SKM-1 treated with dmso at 0.1 percent for 144 hours (cell line): ENCODE data around the gene NOP10.

Source experiments
- DNase-seq: peaks from one replicate; lab custom pipeline; 2025; ENCODE audit not compliant: unreplicated experiment; lab: John Stamatoyannopoulos, UW

Gene NOP10

GRCh38 chr15:34332553-34333120 lies 10.3 kb downstream of the NOP10 start:
- no peak for DNase-seq

GRCh38 chr15:34331809-34332208 lies 11.1 kb downstream of the NOP10 start:
- no peak for DNase-seq

- DNase-seq = no peak
Observed at GRCh38 chr15:34330279-34330678, 12.7 kb downstream of the NOP10 start.

GRCh38 chr15:34329006-34329405 lies 13.9 kb downstream of the NOP10 start:
- DNase-seq = no peak

- no peak for DNase-seq
Observed at GRCh38 chr15:34327906-34328305, 15.0 kb downstream of the NOP10 start.

GRCh38 chr15:34325368-34325767 lies 17.6 kb downstream of the NOP10 start:
- DNase-seq = no peak

- DNase-seq = no peak
Observed at GRCh38 chr15:34324933-34325332, 18.0 kb downstream of the NOP10 start.

GRCh38 chr15:34323217-34323616 lies 19.7 kb downstream of the NOP10 start:
- DNase-seq = no peak

- peak; percentile 54 for DNase-seq
Observed at GRCh38 chr15:34318277-34319079, 24.5 kb downstream of the NOP10 start.

- no peak for DNase-seq
Observed at GRCh38 chr15:34314491-34315490, 28.1 kb downstream of the NOP10 start.

- no peak for DNase-seq
Observed at GRCh38 chr15:34311563-34311962, 31.4 kb downstream of the NOP10 start.

- no peak for DNase-seq
Observed at GRCh38 chr15:34304613-34305012, 38.3 kb downstream of the NOP10 start.

GRCh38 chr15:34301058-34301457 lies 41.9 kb downstream of the NOP10 start:
- no peak for DNase-seq

- no peak for DNase-seq
Observed at GRCh38 chr15:34297059-34297458, 45.9 kb downstream of the NOP10 start.

GRCh38 chr15:34292621-34293020 lies 50.3 kb downstream of the NOP10 start:
- DNase-seq = no peak
